ENCODE data around the gene ZNF662. TPM values are rescaled to one million over a fixed set of nuclear protein-coding genes. Genes with fewer than 3 reads are reported as not detected.

The ZNF662 gene
- total and polyA plus RNA-seq, 2 of the 13 experiments (the other 11 are each of a cell fraction or from before 2014, with no cell fraction given): not detected

DNA sequence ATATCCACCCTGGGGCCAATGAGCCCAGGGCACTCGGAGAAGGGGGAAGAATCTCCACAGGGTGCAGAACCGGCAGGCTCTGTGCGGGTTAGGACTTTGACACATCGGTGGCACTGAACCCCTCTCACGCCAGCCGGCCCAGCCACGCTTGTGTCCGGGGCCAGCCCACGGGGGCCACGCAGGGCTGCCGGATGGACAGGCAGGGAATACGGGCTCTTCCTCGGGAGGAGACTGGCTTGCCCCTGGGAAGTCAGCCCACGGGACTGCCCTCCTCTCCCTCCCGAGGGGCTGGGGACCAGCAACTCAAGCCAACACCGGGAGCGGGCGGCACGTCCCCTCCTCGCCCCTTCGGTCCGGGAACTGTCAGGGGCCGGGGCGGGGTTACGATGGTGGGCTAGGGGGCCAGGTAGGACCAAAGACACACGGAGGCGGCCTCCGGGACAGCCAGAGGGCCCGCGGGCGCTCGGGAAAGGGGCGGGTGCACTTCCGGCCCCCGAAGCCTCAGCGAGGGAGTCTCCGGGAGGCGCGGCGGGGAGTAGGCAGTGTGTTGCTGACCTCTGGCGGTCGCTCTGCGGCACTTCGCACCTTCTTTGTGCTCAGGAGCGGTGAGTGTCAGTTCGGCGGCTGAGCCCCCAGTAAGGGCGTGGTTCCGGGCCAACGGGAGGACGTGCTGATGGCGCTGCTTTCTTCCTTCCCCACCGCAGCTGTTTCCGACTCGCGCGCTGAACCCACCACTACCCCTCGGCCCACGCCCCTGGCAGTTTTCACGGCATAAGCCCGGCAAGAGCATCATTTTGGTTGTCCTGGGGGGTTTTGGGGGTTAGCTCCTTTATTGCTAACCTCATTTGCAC lies 25.1 kb upstream of the ZNF662 start (continued):
- TF ChIP-seq TEAD3 (CRISPR knock-in tag; optimal IDR thresholded peaks at IDR 0.05; ENCODE audit: borderline replicate concordance) (peak; percentile 44), NCOA2 (CRISPR knock-in tag; IDR thresholded peaks at IDR 0.05) (no peak), ZNF781 (CRISPR knock-in tag; IDR thresholded peaks at IDR 0.05; ENCODE audit: borderline replicate concordance, not compliant biosample characterization) (no peak), MAFK (conservative IDR thresholded peaks at IDR 0.05 in 1 of 2, IDR thresholded peaks at IDR 0.05 in 1 of 2; ENCODE audit: low read length in 2 of 2) (no peak), ZNF12 (CRISPR knock-in tag; IDR thresholded peaks at IDR 0.05) (no peak), SMARCC2 (IDR thresholded peaks at IDR 0.05) (no peak), KMT2A (CRISPR knock-in tag; IDR thresholded peaks at IDR 0.05) (no peak), HNRNPLL (IDR thresholded peaks at IDR 0.05; ENCODE audit: low read depth, low read length, poor library complexity, severe bottlenecking) (no peak), KDM5A (IDR thresholded peaks at IDR 0.05; ENCODE audit: borderline replicate concordance, low read length) (no peak)
- TF ChIP-seq, protein P1, sequence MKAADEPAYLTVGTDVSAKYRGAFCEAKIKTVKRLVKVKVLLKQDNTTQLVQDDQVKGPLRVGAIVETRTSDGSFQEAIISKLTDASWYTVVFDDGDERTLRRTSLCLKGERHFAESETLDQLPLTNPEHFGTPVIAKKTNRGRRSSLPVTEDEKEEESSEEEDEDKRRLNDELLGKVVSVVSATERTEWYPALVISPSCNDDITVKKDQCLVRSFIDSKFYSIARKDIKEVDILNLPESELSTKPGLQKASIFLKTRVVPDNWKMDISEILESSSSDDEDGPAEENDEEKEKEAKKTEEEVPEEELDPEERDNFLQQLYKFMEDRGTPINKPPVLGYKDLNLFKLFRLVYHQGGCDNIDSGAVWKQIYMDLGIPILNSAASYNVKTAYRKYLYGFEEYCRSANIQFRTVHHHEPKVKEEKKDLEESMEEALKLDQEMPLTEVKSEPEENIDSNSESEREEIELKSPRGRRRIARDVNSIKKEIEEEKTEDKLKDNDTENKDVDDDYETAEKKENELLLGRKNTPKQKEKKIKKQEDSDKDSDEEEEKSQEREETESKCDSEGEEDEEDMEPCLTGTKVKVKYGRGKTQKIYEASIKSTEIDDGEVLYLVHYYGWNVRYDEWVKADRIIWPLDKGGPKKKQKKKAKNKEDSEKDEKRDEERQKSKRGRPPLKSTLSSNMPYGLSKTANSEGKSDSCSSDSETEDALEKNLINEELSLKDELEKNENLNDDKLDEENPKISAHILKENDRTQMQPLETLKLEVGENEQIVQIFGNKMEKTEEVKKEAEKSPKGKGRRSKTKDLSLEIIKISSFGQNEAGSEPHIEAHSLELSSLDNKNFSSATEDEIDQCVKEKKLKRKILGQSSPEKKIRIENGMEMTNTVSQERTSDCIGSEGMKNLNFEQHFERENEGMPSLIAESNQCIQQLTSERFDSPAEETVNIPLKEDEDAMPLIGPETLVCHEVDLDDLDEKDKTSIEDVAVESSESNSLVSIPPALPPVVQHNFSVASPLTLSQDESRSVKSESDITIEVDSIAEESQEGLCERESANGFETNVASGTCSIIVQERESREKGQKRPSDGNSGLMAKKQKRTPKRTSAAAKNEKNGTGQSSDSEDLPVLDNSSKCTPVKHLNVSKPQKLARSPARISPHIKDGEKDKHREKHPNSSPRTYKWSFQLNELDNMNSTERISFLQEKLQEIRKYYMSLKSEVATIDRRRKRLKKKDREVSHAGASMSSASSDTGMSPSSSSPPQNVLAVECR (CRISPR knock-in tag; IDR thresholded peaks at IDR 0.05; ENCODE audit: borderline replicate concordance): peak; percentile 38; the same call in 1 of the 2 replicates
- TF ChIP-seq, protein P2, sequence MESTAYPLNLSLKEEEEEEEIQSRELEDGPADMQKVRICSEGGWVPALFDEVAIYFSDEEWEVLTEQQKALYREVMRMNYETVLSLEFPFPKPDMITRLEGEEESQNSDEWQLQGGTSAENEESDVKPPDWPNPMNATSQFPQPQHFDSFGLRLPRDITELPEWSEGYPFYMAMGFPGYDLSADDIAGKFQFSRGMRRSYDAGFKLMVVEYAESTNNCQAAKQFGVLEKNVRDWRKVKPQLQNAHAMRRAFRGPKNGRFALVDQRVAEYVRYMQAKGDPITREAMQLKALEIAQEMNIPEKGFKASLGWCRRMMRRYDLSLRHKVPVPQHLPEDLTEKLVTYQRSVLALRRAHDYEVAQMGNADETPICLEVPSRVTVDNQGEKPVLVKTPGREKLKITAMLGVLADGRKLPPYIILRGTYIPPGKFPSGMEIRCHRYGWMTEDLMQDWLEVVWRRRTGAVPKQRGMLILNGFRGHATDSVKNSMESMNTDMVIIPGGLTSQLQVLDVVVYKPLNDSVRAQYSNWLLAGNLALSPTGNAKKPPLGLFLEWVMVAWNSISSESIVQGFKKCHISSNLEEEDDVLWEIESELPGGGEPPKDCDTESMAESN (CRISPR knock-in tag; conservative IDR thresholded peaks at IDR 0.05): no peak
- TF ChIP-seq, protein P3, sequence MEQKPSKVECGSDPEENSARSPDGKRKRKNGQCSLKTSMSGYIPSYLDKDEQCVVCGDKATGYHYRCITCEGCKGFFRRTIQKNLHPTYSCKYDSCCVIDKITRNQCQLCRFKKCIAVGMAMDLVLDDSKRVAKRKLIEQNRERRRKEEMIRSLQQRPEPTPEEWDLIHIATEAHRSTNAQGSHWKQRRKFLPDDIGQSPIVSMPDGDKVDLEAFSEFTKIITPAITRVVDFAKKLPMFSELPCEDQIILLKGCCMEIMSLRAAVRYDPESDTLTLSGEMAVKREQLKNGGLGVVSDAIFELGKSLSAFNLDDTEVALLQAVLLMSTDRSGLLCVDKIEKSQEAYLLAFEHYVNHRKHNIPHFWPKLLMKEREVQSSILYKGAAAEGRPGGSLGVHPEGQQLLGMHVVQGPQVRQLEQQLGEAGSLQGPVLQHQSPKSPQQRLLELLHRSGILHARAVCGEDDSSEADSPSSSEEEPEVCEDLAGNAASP (CRISPR knock-in tag; IDR thresholded peaks at IDR 0.05; ENCODE audit: borderline replicate concordance): 0 out of 2 replicates have a peak, but pooled peaks have one; percentile 34
- TF ChIP-seq, protein P4, sequence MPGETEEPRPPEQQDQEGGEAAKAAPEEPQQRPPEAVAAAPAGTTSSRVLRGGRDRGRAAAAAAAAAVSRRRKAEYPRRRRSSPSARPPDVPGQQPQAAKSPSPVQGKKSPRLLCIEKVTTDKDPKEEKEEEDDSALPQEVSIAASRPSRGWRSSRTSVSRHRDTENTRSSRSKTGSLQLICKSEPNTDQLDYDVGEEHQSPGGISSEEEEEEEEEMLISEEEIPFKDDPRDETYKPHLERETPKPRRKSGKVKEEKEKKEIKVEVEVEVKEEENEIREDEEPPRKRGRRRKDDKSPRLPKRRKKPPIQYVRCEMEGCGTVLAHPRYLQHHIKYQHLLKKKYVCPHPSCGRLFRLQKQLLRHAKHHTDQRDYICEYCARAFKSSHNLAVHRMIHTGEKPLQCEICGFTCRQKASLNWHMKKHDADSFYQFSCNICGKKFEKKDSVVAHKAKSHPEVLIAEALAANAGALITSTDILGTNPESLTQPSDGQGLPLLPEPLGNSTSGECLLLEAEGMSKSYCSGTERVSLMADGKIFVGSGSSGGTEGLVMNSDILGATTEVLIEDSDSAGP (CRISPR knock-in tag; IDR thresholded peaks at IDR 0.05; ENCODE audit: borderline replicate concordance): peak; percentile 88
- TF ChIP-seq, protein P5, sequence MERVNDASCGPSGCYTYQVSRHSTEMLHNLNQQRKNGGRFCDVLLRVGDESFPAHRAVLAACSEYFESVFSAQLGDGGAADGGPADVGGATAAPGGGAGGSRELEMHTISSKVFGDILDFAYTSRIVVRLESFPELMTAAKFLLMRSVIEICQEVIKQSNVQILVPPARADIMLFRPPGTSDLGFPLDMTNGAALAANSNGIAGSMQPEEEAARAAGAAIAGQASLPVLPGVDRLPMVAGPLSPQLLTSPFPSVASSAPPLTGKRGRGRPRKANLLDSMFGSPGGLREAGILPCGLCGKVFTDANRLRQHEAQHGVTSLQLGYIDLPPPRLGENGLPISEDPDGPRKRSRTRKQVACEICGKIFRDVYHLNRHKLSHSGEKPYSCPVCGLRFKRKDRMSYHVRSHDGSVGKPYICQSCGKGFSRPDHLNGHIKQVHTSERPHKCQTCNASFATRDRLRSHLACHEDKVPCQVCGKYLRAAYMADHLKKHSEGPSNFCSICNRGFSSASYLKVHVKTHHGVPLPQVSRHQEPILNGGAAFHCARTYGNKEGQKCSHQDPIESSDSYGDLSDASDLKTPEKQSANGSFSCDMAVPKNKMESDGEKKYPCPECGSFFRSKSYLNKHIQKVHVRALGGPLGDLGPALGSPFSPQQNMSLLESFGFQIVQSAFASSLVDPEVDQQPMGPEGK (CRISPR knock-in tag; IDR thresholded peaks at IDR 0.05): peak; percentile 89
- TF ChIP-seq, protein P6, sequence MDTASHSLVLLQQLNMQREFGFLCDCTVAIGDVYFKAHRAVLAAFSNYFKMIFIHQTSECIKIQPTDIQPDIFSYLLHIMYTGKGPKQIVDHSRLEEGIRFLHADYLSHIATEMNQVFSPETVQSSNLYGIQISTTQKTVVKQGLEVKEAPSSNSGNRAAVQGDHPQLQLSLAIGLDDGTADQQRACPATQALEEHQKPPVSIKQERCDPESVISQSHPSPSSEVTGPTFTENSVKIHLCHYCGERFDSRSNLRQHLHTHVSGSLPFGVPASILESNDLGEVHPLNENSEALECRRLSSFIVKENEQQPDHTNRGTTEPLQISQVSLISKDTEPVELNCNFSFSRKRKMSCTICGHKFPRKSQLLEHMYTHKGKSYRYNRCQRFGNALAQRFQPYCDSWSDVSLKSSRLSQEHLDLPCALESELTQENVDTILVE (CRISPR knock-in tag; IDR thresholded peaks at IDR 0.05): no peak
